Measurements from ENCODE around the gene ACSS3. TPM values are rescaled to one million over a fixed set of nuclear protein-coding genes. Genes with fewer than 3 reads are reported as not detected.

The ACSS3 gene
- total and polyA plus RNA-seq, 10 of the 15 experiments (the other 5 are each of a cell fraction or from before 2014, with no cell fraction given), result 0.06 to 0.31 TPM; not detected in 8

DNA sequence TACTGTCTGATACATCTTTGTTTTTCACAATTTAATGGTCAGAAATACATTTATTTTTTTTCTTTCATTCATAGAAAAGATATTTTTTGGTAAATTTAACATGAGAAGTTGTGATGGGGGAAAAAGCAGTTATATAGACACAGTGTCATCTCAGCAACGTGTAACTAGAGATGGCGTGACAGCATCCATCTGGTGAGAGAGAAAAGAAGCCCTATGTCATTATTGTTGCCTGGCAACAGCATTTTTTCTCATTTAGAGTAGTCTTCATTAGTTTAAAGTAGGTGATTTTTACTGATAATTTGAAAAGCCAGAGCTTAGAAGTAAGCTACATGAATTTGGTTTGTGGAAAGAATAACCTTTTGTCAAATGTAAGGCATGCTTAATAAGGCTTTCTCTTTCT lies 128.6 kb downstream of the ACSS3 start (continued):
- TF ChIP-seq, protein P1, sequence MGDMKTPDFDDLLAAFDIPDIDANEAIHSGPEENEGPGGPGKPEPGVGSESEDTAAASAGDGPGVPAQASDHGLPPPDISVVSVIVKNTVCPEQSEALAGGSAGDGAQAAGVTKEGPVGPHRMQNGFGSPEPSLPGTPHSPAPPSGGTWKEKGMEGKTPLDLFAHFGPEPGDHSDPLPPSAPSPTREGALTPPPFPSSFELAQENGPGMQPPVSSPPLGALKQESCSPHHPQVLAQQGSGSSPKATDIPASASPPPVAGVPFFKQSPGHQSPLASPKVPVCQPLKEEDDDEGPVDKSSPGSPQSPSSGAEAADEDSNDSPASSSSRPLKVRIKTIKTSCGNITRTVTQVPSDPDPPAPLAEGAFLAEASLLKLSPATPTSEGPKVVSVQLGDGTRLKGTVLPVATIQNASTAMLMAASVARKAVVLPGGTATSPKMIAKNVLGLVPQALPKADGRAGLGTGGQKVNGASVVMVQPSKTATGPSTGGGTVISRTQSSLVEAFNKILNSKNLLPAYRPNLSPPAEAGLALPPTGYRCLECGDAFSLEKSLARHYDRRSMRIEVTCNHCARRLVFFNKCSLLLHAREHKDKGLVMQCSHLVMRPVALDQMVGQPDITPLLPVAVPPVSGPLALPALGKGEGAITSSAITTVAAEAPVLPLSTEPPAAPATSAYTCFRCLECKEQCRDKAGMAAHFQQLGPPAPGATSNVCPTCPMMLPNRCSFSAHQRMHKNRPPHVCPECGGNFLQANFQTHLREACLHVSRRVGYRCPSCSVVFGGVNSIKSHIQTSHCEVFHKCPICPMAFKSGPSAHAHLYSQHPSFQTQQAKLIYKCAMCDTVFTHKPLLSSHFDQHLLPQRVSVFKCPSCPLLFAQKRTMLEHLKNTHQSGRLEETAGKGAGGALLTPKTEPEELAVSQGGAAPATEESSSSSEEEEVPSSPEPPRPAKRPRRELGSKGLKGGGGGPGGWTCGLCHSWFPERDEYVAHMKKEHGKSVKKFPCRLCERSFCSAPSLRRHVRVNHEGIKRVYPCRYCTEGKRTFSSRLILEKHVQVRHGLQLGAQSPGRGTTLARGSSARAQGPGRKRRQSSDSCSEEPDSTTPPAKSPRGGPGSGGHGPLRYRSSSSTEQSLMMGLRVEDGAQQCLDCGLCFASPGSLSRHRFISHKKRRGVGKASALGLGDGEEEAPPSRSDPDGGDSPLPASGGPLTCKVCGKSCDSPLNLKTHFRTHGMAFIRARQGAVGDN (IDR thresholded peaks at IDR 0.05), result no peak

DNA sequence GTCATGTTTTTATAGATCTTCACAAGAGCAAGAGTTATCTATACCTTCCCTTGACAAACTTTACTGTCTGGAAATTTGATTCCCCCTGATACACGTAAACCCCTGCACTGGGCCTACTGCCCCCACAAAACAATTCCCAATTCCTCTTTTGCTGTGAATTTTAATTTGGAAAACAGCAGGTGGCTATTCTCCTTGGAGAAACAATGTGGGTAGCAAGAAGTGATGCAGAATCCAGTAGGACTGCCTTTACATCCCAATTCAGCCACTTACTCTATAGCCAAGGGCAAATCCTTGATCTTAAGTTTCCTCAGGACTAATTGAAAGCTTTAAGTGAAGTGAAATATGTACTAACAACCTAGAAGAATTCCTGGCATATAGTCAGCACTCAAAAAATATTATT lies 129.3 kb downstream of the ACSS3 start:
- no peak overlapping the region for H3K4me3 ChIP-seq
- POLR2A ChIA-PET, result no interaction called here
- no peak overlapping the region for H3K4me2 ChIP-seq (ENCODE audit: control insufficient read depth, insufficient read depth)
- no peaks in the 10 kb centered on the region for H3K9me3 ChIP-seq (replicated peaks; ENCODE audit: control insufficient read depth, insufficient read depth, low read length)
- H3K36me3 ChIP-seq (ENCODE audit: control insufficient read depth in 2 of 2, insufficient read depth in 2 of 2, low read length in 1 of 2), result no peaks in the 10 kb centered on the region
- no peak overlapping the region for H3K9ac ChIP-seq (ENCODE audit: control insufficient read depth, insufficient read depth, low read length)
- in situ Hi-C loops (cut with MboI) (no loop called here), intact Hi-C loops (cut with micrococcal nuclease; ENCODE audit: unreplicated experiment) (no loop called here)
- DNase-seq (ENCODE audit: low read depth, low spot score) (no peak), FAIRE-seq (no peak), ATAC-seq (no peak)
- no peaks in the 10 kb centered on the region for H3K79me2 ChIP-seq (ENCODE audit: control insufficient read depth, insufficient read depth, low read length)
- H2AFZ ChIP-seq (ENCODE audit: control insufficient read depth, low read depth, low read length), result no peak overlapping the region
- H3K4me1 ChIP-seq (ENCODE audit: control insufficient read depth, insufficient read depth, low read length), result no peaks in the 10 kb centered on the region
- WGBS (ENCODE audit: insufficient coverage, insufficient replicate concordance, low lambda C conversion rate, missing lambda C conversion rate), result 45% methylated on average over 1 of the region's 1 CpG
- BruUV-seq (replicated peaks), result no TSS peak
- RAD21 ChIA-PET (ENCODE audit: unreplicated experiment), result no interaction called here
- H3K27ac ChIP-seq (ENCODE audit: control insufficient read depth, insufficient read depth), result no peak overlapping the region
- CTCF ChIA-PET, result no interaction called here
- no peaks in the 10 kb centered on the region for H4K20me1 ChIP-seq (ENCODE audit: control insufficient read depth, insufficient read depth)
- H3K27me3 ChIP-seq (replicated peaks in 1 of 2; ENCODE audit: control insufficient read depth in 2 of 2, insufficient read depth in 2 of 2, low read length in 1 of 2), result no peaks in the 10 kb centered on the region
- SMC1A ChIA-PET (ENCODE audit: uncharacterized antibody, unreplicated experiment), result no interaction called here
- TF ChIP-seq IKZF1 (conservative IDR thresholded peaks at IDR 0.05) (no peak), ZNF24 (IDR thresholded peaks at IDR 0.05) (no peak), KDM1A (IDR thresholded peaks at IDR 0.05; ENCODE audit: borderline replicate concordance) (no peak), SP1 (IDR thresholded peaks at IDR 0.05; ENCODE audit: low read depth, low read length) (no peak), ZNF207 (IDR thresholded peaks at IDR 0.05; ENCODE audit: borderline replicate concordance) (no peak), POU2F2 (IDR thresholded peaks at IDR 0.05; ENCODE audit: borderline replicate concordance, low read depth, low read length) (no peak), CREM (IDR thresholded peaks at IDR 0.05; ENCODE audit: low read depth) (no peak), KLF5 (IDR thresholded peaks at IDR 0.05; ENCODE audit: partially characterized antibody) (no peak), ESRRA (IDR thresholded peaks at IDR 0.05; ENCODE audit: low read length) (no peak), SMAD5 (IDR thresholded peaks at IDR 0.05; ENCODE audit: low read depth) (no peak), SMC3 (IDR thresholded peaks at IDR 0.05; ENCODE audit: borderline replicate concordance, low read length) (no peak), PAX5 (IDR thresholded peaks at IDR 0.05; ENCODE audit: borderline replicate concordance, low read depth, low read length) (no peak), SIN3A (IDR thresholded peaks at IDR 0.05; ENCODE audit: low read depth, low read length) (no peak)
- TF ChIP-seq, protein P2, sequence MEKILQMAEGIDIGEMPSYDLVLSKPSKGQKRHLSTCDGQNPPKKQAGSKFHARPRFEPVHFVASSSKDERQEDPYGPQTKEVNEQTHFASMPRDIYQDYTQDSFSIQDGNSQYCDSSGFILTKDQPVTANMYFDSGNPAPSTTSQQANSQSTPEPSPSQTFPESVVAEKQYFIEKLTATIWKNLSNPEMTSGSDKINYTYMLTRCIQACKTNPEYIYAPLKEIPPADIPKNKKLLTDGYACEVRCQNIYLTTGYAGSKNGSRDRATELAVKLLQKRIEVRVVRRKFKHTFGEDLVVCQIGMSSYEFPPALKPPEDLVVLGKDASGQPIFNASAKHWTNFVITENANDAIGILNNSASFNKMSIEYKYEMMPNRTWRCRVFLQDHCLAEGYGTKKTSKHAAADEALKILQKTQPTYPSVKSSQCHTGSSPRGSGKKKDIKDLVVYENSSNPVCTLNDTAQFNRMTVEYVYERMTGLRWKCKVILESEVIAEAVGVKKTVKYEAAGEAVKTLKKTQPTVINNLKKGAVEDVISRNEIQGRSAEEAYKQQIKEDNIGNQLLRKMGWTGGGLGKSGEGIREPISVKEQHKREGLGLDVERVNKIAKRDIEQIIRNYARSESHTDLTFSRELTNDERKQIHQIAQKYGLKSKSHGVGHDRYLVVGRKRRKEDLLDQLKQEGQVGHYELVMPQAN (conservative IDR thresholded peaks at IDR 0.05), result no peak
- TF ChIP-seq, protein P1 (IDR thresholded peaks at IDR 0.05), result no peak
